Stimulated activated CD8-positive, alpha-beta memory T cell treated with anti-CD3 and anti-CD28 coated beads, Interleukin-4, amount 100 ng/mL, for 1 hour (primary cell): ENCODE measurements around the gene BRD7.
"Not testable (repeated sequence)": the region's sequence is repeated elsewhere in the genome, so short reads cannot be mapped to it uniquely, and the experiment has no call there.

Experiments used
- DNase-seq, 2 donors: peaks; one replicate each; pipeline ENCODE4 v3.0.0-alpha.2; 2020; ENCODE audit warnings: low read depth in 2 of 2, low spot score in 1 of 2

BRD7 gene

DNA sequence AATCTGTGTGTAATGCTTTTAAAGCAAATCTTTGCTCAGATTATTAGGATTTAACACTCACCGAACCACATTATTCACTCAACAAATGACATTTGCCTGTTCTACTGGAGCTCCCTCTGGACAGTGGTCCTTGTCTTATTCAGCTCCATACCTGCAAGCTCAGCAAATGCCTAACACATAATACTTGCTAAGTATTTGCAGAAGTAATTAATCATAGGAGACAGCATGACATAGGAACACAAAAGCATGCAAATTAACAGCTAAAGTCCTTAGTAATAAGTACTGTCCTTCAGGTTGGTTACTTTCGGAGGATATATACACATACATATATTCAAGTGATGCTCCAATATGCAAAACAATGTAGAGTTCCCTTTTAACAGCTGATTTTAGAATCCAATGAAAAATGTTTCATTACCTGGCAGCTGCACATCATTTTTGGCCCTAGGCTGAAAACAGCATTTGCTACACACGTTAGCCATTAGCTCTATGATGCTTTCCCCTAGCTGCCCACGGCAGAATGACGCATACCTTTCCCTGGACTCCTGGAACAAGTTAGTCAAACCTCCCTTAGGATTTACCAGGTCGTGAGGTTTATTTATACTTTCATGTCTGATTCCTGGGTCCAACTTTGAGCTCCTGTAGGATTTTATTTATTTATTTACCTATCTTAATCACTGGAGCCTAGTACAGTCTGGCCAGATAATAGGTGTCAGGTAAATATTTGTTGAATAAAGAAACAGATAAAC, 8.6 kb downstream of the BRD7 start:
- no peak for DNase-seq

DNA sequence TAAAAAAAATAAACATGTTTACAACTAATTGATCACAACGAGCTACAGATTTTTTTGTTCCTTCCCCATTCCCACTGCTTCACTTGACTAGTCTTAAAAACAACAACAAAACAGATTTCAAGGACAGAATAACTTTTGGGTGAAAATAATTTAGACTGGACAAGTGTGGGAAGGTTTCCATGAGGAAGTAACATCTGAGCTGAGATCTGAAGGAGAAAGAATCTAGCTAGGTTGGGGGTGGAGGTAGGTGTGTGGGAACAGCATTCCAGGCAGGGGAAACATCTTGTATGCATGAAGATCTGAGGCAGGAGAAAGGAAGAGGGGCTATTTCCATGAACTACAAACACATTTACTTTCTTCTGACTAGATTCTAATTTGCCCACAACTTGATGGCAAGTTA, 9.2 kb downstream of the BRD7 start:
- DNase-seq = no peak

DNA sequence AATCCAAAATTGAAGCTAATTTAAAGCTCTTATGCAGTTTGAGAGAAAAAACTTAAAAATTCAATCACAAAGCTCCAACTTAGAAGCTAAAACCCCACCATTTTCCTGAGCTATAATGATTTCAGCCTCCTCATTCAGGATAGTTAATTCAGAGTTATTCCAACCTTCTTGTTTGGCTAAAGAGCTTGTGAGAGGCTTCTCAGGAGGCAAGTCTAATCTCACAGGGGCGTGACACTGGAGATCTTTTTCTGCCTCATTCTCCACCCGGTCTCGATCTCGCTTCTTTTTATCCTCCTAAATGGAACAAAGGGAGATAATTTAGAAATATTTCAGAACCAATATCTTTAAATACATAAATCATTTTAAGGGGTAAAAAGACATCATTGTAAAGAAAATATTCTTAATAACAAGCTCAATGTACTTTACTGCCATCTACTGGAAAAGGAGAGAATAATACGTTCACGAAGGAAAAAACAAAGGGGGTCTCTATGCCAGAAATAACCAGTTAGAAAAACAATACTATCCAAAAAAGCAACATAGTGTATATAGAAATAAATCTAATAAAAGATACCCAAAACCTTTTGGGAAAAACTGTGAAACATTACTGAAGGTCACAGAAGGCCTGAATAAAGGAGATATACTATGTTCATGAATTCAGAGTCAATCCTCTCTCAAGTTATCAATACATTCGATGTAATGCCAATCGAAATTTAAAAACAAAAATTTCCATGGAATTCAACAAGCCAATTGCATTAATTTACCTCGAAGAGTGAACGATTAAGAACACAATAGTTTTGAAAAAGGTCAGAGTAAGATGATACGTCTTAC, 13.9 kb downstream of the BRD7 start:
- no peak for DNase-seq

GRCh38 chr16:50354082-50354481, 14.7 kb downstream of the BRD7 start:
- DNase-seq = no peak

DNA sequence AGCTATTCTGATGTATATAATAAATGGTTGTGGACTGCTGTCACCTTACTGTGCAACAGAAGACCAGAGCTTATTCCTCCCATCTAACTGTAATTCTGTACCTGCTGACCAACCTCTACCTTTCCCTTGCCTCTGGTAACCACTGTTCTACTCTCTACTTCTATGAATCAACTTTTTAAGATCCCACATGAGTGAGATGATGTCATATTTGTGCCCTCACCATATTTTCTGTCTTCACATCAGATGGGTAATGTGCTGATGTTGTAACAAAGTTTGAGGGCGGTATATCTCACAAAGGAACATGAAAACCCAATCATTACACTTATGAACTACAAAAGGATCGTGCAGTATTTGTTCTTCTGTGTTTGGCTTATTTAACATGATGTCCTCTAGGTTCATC, 16.8 kb downstream of the BRD7 start:
- no peak for DNase-seq

DNA sequence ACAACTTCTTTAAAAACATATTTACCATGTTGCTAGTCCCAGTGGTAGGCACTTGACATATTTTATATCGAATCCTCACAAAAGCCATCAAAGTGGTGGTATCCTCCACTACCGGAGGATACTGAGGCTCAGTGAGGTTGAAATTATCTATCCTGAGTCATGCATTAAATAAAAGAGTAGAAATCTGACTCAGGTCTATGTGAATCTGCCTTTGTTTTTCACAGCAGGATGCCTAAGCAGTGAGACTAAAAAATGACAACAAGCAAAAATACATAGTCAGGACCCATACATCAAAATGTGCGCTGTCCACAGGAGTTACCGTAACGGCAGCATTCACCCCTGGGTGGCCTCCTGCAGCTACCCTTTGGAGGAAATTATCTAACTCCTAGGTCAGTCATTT, 17.7 kb downstream of the BRD7 start:
- no peak for DNase-seq

GRCh38 chr16:50345210-50345609, 23.6 kb downstream of the BRD7 start:
- DNase-seq = not testable (repeated sequence)

DNA sequence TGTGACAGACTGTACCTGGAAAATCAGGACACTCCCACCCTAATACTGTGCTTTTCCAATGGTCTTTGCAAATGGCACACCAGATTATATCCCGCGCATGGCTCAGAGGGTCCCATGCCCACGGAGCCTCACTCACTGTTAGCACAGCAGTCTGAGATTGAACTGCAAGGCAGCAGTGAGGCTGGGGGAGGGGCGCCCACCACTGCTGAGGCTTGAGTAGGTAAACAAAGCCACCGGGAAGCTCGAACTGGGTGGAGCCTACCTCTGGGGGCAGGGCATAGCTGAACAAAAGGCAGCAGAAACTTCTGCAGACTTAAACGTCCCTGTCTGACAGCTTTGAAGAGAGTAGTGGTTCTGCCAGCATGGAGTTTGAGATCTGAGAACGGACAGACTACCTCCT, 25.2 kb downstream of the BRD7 start:
- DNase-seq = not testable (repeated sequence)

DNA sequence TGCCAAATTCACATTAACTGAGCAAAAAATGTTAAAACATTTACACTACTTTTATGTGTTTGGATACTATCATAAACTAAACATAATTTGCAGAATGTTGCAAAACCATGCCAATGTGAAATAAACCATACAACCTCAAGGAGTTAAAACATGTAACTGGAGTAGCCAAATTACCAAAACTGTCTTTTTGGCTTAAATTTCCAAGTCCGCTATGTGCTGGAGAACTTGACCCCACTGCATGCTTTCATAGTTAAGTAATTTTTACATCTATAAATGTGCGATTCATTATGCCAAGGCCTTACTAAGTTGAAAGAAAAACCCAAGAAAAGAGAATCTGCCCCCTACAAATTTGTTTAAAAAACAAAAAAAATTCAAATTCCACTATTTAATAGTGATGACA, 28.2 kb downstream of the BRD7 start:
- no peak for DNase-seq

DNA sequence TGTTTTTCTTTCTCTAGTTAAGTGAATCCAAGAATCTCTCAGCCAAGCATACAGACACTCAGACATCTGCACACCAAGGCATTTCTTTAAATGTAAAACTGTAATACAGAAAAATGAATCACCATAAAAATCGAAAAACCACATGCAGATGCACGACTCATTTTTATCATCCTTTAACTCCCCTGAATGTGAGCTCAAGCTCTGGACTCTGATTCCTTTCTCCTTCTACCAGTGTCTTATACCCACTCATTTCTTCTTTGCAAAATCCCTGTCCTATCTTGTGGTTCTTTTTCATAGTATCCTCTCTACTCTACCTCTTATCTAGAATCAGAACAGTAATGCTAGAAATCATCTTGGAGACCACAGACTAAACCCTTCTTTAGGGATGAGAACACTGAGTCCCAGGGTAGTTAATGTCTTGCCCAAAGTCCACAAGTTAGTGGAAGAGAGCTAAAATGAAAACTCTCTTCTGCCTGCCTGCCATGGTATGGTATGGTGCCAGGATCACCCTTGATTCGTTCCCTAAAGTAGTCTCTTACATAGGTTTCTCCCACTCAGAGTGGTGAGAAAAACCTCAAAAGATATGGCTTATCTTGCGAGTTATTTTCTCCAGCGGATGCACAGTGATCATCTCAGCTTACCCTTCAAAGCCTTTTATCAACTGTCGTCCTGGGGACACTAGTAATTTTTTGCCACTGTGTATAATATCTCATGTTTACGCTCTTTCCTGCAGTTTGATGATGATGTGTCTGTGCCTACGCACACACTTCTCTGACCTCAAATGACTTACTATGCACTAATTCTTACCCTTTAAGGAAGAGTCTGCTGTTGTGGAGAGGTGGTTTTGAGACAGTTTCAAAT, 30.2 kb downstream of the BRD7 start:
- DNase-seq = no peak

- no peak for DNase-seq
These were observed 31.9 kb downstream of the BRD7 start for GRCh38 chr16:50336884-50337283.

GRCh38 chr16:50335196-50335958, 33.4 kb downstream of the BRD7 start:
- DNase-seq = no peak

DNA sequence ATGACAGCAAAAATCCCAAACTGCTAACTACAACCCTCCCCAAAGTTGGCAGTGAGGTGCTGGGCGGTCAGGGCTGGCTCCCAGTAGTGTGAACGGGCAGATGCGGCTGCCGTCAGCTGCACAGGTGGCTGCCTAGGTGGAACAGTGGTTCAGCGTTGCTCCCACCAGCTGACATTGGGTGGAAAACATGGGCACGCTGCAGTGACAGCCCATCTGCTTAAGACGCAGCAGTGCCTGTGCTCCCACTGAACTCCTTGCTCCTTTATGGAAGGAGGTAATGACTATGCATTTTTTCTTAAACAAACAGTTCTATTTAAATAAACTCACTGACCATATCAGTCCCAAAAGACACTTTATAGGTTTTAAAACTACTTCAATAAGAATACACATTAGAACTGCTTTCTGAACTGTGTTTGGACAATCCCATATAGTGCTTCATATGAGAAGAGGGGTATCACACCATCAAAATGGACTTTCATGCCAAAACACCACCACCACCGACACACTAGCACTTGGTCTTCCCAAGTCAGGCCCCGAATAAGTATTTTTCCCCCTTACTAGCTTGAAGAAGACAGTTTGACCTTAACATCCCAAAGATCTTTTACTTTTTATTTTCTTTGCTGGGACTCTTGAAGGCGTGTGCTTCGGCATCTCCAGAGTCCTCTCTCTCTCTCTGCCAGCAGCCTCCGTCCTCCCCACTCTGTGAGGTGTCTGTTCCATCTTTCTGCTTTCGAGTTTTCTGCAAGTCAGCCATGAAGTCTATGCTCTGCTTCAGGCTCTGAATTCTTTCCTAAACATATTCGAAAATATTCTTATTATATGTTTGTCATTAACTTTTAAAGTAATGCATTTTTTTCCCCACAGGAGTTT, 34.4 kb downstream of the BRD7 start:
- no peak for DNase-seq

- DNase-seq = no peak
These were observed 36.2 kb downstream of the BRD7 start for GRCh38 chr16:50332599-50332998.

DNA sequence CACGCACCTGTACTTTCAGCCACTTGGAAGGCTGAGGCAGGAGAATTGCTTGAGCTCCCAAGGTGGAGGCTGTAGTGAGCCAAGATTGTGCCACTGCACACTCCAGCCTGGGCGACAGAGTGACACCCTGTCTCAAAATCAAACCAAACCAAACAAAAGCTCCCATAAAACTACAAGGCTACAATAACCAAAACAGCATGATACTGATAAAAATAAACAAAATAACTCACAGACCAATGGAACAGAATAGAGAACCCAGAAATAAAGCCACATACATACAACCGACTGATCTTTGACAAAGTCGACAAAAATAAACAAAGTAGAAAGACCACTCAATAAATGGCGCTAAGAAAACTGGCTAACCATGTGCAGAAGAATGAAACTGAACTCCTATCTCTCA, 37.2 kb downstream of the BRD7 start:
- DNase-seq = no peak

- no peak for DNase-seq
These were observed 39.2 kb downstream of the BRD7 start for GRCh38 chr16:50329446-50330189.

- DNase-seq = peak in 1 of 2 donors; percentile 25
These were observed 41.8 kb downstream of the BRD7 start for GRCh38 chr16:50326835-50327465.

GRCh38 chr16:50326264-50326663, 42.5 kb downstream of the BRD7 start:
- no peak for DNase-seq

- no peak for DNase-seq
These were observed 44.4 kb downstream of the BRD7 start for GRCh38 chr16:50324345-50324744.
